GM18870 (cell line): Measurements from ENCODE around the gene TRAPPC14.
"Not testable (repeated sequence)": the region's sequence is repeated elsewhere in the genome, so short reads cannot be mapped to it uniquely, and the experiment has no call there.

Experiments used
- ATAC-seq: cut with Tn5 transposase; IDR thresholded peaks from one replicate; pipeline ENCODE4 v1.9.1; 2021; ENCODE audit warnings: moderate library complexity; ENCODE audit not compliant: unreplicated experiment

TRAPPC14 gene, protein sequence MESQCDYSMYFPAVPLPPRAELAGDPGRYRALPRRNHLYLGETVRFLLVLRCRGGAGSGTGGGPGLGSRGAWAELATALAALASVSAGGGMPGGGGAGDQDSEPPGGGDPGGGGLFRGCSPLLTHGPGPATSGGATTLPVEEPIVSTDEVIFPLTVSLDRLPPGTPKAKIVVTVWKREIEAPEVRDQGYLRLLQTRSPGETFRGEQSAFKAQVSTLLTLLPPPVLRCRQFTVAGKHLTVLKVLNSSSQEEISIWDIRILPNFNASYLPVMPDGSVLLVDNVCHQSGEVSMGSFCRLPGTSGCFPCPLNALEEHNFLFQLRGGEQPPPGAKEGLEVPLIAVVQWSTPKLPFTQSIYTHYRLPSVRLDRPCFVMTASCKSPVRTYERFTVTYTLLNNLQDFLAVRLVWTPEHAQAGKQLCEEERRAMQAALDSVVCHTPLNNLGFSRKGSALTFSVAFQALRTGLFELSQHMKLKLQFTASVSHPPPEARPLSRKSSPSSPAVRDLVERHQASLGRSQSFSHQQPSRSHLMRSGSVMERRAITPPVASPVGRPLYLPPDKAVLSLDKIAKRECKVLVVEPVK

DNA sequence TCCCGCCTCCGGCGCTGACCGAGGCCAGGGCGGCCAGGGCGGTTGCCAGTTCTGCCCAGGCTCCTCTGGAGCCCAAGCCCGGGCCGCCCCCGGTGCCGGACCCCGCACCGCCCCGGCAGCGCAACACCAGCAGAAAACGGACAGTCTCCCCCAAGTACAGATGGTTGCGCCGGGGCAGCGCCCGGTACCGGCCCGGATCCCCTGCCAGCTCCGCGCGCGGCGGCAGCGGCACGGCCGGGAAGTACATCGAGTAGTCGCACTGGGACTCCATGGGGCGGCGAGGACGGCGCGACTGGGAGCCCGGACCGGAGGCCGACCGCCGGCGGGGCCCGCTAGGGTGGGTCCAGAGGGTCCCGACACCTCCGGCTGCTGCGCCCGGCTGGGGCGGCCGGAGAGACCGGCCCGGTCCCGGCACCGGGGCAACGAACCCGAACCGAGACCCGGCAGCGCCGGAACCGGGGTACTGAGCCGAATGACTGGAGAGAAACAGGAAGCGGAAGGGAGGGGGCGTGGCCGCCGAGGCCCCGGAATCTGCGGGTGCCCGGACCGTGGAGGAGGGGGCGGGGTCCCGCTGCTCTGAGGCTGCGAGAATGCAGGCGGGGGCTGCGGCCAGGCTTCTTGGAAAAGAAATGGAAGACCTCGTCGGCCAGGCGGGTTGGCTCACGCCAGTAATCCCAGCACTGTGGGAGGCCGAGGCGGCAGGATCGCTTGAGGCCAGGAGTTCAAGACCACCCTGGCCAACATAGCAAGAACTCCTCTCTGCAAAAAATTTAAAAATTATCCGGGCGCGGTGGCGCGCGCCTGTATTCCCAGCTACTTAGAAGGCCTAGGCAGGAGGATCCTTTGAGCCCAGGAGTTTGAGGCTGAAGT is at the start of gene TRAPPC14:
TRAPPC14 (minus strand) TSS at position 495 of the 870 bp plus-strand sequence; CDS start at position 271, 224 bp downstream.
- ATAC-seq = peak; percentile 58

DNA sequence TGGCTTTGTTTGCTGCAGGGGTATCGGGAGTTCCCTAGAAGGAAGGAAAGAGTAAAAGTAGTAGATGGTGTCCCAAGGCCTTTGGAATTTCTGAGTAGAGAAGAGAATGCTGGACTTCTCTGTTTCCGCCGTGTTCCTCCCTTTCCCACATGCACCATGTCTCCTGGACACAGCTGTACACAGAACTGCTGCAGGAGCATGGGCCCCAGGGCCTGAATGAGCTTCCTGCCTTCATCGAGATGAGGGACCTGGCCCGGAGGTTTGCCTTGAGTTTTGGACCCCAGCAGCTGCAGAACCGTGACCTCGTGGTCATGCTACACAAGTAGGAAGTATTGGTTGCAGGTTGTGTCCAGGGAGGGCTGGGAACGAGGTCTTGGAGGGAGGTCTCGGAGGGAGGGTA is 45.9 kb upstream of the TRAPPC14 start:
- no peak for ATAC-seq

DNA sequence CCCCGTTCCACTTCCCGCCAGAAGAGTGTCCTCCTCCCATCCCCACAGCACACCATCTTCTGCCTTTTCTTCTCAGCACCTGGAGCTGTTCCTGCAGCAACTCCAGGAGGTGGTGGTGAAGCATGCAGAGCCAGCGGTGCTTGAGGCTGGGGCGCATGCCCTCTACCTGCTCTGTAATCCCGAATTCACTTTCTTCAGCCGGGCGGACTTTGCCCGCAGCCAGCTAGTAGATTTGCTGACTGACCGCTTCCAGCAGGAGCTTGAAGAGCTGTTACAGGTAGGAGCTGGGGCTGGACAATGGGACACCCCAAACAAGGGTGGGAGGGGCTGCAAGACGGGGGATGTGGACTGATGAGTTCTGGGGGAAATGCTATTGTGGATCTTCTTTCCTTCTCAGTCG is 42.2 kb upstream of the TRAPPC14 start:
- no peak for ATAC-seq

DNA sequence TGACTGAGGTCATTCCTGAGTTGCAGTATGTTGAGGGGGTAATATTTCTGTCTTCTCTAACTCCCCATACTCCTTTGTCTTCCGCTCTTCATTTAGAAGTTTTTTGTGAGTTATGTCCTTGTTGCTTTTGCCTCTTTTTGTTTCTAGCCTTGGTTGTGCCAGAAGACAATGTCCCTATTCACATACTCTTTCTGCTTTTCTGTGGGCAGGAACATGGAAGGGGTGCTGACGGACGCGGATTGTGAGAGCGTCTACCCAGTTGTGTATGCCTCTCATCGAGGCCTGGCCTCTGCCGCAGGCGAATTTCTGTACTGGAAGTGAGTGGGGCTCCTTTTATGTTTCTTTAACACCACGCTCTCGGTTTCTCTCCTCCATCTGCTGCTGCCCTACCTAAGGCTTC is 39.7 kb upstream of the TRAPPC14 start:
- no peak for ATAC-seq

DNA sequence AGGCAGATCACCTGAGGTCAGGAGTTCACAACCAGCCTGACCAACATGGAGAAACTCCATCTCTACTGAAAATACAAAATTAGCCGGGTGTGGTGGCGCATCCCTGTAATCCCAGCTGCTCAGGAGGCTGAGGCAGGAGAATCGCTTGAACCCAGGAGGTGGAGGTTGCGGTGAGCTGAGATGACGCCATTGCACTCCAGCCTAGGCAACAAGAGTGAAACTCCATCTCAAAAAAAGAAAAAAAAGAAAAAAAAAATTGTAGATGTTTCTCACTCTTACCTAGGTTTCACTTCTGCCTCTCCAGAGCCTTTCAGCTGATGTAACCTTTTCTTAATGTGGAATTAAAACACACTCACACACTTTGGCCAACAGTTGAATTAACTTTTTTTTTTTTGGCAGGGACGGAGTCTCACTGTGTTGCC is 37.4 kb upstream of the TRAPPC14 start:
- not testable (repeated sequence) for ATAC-seq

DNA sequence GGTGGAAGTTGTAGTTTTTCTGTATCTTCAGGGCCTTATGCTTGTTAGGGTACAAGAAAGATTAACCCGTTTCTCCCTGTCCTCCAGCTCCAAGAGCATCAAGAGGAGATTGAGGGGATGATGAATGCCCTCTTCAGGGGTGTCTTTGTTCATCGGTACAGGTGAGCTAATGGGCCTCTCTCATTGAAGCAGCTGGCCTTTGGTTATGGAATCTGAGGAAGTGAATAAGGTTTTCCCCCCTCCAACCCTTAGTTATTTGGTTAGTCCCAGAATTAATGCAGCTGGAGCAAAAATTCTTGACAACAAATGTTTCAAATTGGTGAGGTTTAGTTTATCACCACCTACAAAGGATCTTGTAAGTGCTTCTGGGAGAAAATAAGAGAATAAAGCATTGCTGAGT is 36.7 kb upstream of the TRAPPC14 start:
- ATAC-seq = no peak

DNA sequence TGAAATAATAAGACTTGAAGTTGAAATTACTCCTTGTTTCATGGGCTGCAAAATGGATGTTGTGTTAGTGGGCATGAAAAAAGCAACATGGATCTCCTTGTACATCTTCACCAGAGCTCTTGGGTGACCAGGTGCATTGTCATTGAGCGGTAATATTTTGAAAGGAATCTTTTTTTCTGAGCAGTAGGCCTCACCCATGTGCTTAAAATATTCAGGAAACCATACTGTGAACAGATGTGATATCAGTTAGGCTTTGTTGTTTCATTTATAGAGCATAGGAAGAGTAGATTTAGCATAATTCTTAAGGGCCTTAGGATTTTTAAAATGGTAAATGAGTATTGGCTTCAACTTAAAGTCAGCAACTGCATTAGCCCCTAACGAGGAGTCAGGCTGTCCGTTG is 34.4 kb upstream of the TRAPPC14 start:
- no peak for ATAC-seq

DNA sequence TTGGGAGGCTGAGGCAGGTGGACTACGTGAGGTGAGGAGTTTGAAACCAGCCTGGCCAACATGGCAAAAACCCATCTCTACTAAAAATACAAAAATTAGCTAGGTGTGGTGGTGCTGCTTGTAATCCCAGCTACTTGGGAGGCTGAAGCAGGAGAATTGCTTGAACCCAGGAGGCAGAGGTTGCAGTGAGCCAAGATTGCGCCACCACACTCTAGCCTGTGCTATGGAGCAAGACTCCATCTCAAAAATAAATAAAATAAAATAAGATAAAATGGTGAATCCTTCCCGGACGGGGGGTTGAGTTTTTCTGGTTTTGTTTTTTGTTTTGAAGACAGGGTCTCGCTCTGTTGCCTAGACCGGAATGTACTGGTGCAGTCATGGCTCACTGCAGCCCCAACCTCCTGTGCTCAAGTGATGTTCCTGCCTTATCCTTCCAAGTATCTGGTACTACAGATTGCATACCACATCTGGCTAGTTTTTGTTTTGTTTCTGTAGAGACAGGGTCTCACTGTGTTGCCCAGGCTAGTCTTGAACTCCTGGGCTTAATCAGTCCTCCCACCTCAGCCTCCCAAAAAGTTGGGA is 33.8 kb upstream of the TRAPPC14 start:
- ATAC-seq = not testable (repeated sequence)

DNA sequence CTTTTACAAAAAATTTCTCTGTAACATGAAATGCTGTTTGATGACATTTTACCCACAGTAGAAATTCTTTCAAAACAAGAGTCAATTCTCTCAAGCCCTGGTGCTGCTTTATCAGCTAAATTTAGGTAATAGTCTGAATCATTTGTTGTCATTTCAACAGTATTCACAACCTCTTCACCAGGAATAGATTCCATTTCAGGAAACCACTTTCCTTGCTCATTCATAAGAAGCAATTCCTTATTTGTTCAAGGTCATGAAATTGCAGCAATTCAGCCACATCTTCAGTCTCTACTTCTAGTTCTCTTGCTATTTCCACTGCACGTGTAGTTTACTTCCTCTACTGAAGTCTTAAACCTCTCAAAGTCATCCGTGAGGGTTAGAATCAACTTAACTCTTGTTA is 33.3 kb upstream of the TRAPPC14 start:
- no peak for ATAC-seq

DNA sequence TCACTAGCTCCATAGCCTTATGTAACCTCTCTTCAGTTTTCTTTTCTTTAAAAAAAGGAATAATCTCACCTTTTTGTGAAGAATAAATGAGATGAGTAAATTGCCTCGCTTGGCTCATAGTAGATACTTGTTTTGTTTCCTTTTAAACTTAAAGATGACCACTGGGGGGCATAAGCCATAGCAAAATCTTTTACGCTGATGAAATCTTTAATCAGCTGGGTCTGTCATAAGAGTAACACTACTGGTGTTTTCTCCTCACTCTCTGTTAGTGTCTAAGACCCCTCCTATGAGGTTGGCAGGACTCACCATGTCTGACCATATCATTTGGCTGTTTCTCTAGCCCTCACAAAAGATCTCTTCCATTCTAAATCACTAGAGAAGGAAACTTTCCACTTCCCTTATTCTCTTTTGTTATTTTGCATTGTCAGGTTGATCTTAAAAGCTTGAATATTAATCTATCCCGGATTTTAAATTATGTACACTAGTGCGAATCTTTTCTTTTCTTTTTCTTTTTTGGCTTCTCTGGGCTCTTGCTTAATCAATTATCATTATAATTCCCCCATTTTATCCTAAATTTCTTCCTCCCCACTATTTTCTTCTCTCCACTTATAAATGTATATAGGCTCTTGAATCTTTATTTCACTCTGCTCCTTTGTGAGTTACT is 31.7 kb upstream of the TRAPPC14 start:
- no peak for ATAC-seq

DNA sequence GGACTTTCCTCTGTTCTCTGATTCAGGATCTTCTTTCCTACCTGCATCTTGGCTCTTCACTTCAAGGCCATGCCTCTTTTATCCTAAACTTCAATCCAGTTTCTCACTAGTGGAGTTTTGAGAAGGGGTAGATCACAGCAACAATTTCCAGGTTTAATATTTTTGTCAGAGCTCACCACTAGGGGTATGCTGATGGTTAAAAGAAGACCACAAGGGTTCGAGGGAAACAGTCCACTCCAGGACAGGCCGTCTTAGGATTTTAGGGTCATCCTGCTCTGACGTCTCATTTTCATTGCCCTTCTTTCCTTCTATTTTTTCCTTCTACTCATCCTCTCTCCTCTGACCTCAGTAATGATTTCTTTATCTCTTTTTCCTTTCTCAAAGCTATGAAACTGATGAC is 30.5 kb upstream of the TRAPPC14 start:
- ATAC-seq = no peak

DNA sequence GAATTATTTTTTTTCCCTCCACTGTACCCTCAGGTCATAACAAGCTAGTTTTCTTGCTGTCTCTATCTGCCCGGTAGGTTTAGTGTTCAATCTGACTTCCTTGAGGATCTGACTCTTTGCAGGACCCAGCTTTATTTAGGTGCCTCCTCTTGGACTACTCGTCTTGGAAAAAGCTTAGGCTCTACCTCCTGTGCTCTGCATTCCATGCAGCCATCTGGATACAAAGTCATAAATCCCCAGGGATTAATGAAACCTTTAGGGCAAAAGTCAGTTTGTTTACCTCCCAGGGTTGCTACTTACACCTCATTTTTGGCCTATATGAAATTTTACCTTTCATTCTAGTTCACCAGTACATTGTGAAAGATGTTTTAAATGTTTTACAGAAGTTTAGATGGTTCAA is 27.2 kb upstream of the TRAPPC14 start:
- no peak for ATAC-seq

DNA sequence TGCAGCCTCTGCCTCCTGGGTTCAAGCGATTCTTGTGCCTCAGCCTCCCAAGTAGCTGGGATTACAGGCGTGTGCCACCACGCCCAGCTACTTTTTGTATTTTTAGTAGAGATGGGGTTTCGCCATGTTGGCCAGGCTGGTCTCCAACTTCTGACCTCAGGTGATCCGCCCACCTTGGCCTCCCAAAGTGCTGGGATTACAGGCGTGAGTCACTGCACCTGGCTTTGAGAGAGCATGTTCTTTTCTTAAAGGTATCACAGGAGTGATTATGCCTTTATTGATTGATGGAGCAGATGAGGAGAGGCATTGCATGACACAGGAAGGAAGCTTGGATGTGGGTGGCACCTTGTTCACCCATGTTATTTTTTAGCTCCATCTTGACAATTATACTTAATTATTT is 24.6 kb upstream of the TRAPPC14 start:
- not testable (repeated sequence) for ATAC-seq

DNA sequence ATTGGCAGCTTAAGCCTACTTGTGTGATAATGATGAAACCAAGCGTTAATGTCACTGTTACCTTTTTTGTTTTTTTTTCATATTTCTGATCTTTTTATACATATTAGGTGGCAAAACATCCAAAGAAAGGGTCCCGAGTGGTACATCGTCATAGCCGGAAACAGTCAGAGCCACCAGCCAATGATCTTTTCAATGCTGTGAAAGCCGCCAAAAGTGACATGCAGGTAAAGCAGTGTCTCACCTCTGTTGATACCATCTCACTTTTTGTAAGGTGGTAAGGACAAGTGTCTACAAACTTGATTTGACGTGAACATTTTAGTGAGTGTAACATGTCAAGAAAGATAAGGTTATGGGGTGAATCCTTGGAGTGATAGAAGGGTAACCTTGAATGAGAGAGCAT is 24.1 kb upstream of the TRAPPC14 start:
- not testable (repeated sequence) for ATAC-seq

DNA sequence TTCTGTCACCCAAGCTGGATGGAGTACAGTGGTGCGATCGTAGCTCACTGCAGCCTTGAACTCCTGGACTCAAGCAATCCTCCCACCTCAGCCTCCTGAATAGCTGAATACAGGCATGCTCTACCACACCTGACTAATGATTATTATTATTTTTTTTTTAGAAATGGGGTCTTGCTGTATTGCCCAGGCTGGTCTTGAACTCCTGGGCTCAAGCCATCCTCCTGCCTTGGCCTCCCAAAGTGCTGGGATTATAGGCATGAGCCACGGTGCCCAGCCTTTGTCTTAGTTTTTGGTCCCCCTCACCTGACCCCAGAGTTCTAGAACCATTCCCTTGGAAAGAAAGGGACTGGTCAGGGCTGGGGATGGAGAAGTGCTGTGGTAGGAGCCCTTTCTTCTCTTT is 21.6 kb upstream of the TRAPPC14 start:
- ATAC-seq = not testable (repeated sequence)

DNA sequence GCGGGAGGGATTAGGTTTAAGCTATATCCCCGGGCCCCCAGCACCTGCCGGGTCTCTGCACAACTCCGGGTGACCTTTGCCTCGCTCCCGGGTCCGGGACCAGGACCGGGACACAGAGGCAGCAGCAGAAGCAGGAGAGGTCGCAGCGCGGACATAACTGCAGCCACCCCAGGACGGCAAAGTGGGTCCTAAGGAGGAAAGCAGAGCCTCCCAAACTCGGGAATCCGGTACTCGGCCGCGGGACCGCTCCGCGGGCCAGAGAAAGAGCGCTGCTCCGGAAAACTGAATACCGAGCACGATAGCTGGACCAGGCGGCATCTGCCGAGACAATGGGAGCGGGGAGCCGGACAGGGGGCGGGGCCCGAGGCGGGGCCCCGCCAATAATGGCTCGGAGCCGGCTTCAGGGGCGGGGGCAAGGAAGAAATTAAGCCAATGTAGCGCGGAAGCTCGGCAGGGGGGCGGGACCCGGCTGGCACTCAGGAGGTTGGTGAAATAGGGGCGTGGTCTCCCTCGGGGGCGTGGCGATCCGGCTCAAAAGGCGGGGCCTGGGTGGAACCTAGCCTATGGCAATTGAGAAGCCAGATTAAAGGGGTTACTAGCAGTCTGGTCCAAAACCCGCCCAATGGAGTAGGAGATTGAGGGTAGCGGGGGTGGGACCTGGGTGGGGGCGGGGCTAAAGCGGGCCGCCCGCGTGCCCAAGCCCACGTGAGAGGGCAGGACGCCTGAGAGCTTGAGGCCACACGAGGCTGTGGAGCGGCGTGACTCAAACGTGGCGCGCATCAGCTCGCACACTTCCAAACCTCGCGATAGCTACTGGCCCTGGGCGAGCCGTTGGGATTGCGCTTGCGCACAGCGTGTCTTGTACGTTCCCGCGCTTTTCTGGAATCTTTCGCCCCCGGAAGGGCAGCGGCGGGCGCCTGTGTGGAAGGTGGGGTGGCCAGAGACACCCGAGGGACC is 18.8 kb upstream of the TRAPPC14 start, which contains the start of the genes GPC2 and STAG3:
GPC2 (minus strand) TSS at position 337 of the 957 bp plus-strand sequence; CDS start at position 155, 182 bp downstream.
STAG3 (plus strand) TSS at position 874 of the 957 bp plus-strand sequence. CDS start 2,639 bp downstream, outside the sequence.
- ATAC-seq = peak; percentile 81

DNA sequence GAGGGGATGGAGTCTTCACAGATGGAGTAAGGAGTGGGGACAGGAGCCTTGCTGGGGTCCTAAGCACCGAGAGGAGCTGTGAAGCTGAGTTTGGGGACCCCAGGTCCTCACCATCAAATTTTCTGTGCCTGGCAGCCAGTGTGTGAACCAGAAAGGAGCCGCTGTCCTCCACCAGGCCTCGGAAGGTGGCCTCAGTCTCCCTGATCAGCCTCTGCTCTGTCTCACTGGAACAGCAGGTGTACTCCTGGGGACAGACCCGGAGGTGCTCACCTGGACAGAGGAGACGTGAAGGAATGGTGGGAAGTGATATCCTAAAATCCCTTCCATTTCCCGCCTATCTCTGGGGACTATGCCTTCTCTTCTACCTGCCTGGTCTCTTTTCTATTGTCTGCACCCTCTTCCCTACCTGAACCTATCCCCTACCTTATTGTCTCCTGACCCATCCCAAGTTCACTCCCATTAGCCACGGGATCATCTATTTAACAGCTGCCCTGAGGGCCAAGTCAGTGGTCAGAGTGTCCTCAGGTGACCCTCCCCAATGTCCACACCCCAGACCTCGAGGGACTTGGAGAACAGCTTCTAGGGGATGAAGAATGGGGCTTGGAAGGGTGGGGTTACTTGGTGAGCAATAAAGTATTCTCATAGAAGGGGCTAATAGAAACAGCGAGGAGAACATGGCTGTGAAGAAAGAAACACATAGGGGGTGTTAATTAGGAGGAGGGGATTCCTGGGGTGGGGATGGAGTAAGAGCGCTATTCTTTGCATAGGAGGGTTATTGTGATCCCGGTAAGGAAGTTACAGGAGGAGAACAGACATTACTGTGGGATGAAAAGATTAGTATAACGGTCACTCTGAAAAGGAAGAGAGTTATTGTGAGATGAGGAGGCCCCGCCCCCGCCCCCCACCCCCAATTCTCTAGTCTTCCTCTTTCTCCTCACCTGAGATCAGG is 17.8 kb upstream of the TRAPPC14 start:
- ATAC-seq = no peak

DNA sequence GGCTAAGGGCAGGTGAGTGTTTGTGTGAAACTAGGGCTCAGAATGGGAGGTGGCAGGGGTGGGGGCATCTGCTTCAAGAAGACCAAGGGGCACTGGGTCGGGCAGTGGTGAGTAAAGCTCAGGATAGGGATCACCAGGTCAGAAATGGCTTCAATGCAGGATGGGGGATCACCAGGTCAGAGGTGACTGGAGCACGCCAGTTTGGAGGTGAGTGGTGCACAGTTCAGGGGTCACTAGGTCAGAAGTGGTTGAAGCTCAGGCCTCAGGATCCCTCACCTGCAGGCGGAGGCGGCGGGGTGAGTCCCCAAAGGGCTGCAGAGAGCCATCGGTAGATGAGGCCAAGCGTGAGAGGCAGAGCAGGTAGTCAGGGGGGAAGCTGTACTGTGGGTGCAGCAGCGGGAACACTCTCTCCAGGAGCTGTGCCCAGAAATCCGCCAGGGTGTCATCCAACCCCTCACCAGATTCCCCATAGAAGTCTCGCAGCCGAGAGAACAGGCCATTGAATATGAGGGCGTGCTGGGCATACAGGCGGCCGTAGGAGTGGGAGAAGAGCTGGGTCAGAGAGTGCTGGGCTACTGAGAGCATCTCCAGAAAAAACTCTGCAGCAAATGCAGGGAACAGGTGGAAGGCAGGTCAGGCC is 16.9 kb upstream of the TRAPPC14 start:
- ATAC-seq = no peak
